ENCODE results near the gene FAM180A.

- TF ChIP-seq, protein P1, sequence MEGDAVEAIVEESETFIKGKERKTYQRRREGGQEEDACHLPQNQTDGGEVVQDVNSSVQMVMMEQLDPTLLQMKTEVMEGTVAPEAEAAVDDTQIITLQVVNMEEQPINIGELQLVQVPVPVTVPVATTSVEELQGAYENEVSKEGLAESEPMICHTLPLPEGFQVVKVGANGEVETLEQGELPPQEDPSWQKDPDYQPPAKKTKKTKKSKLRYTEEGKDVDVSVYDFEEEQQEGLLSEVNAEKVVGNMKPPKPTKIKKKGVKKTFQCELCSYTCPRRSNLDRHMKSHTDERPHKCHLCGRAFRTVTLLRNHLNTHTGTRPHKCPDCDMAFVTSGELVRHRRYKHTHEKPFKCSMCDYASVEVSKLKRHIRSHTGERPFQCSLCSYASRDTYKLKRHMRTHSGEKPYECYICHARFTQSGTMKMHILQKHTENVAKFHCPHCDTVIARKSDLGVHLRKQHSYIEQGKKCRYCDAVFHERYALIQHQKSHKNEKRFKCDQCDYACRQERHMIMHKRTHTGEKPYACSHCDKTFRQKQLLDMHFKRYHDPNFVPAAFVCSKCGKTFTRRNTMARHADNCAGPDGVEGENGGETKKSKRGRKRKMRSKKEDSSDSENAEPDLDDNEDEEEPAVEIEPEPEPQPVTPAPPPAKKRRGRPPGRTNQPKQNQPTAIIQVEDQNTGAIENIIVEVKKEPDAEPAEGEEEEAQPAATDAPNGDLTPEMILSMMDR (conservative IDR thresholded peaks at IDR 0.05; ENCODE audit: low read length) = no peak
- no peak for TF ChIP-seq EZH2phosphoT487 (IDR thresholded peaks at IDR 0.05; ENCODE audit: borderline replicate concordance, low read depth, low read length)
Measured at GRCh38 chr7:135731131-135731530, 17.5 kb downstream of the FAM180A start.
